ENCODE results near the gene MFF. TPM values are rescaled to one million over a fixed set of nuclear protein-coding genes. Genes with fewer than 3 reads are reported as not detected.

The MFF gene
- total RNA-seq, 3 donors from 2014 or later (not counting 1 experiment from before 2014, with no cell fraction given), result 57.7 to 60.8 (median 59.8) TPM

DNA sequence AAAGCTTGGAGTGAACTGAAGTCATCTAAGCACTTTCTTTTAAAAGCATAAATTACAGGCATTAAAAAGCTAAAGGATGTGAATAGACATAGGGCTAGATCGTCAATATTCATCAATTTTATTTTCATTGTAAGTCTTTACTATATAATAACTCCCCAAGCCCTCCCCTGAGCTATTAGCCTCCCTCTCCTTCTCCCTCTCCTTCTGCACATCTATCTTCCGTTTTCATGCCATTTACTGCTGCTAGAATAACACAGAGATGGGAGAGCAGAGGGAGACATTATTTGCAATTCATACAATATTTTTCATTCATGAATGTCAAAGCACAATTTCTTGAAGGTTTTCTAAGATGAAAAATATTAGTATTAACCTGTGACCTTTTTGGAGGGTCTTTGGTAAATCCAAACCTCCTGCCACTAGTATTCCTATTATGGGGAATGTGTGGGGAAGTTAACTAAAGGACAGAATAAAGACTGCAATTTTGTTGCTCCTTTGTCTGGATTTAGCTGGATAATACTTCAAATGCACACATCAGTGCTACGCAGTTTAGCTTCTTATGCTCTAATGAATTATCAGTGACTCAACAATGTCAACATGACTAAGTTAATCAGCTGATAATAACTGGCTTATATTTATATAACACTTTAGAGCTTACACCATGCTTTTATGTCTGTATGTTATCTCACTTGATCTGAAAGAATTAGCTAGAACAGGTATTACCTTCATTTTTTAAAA, 28.2 kb upstream of the MFF start:
- H3K4me1 Mint-ChIP-seq, result no peaks in the 10 kb centered on the region
- Histone ChIP-seq H3K4me3 (ENCODE audit: low read length) (no peak overlapping the region), H3K4me1 (ENCODE audit: control insufficient read depth, insufficient read depth, low read length) (no peaks in the 10 kb centered on the region), H3K36me3 (ENCODE audit: control insufficient read depth, insufficient read depth, low read length) (no peaks in the 10 kb centered on the region), H3K9me3 (ENCODE audit: control insufficient read depth, insufficient read depth, low read length) (no peaks in the 10 kb centered on the region), H3K27ac (ENCODE audit: low read length) (no peak overlapping the region), H3K27me3 (ENCODE audit: control insufficient read depth, insufficient read depth, low read length) (no peaks in the 10 kb centered on the region)
- ATAC-seq (no peak), DNase-seq (no peak)
- no peaks in the 10 kb centered on the region for H3K9me3 Mint-ChIP-seq
- H3K27me3 Mint-ChIP-seq (ENCODE audit: low read depth in 2 of 2), result no peaks in the 10 kb centered on the region
- no peak overlapping the region for H3K4me3 Mint-ChIP-seq
- 100% methylated on average over 1 of the region's 3 CpGs for WGBS (ENCODE audit: insufficient coverage)
- no peak overlapping the region for H3K27ac Mint-ChIP-seq
- H3K36me3 Mint-ChIP-seq, result no peaks in the 10 kb centered on the region
- TF ChIP-seq, protein P1, sequence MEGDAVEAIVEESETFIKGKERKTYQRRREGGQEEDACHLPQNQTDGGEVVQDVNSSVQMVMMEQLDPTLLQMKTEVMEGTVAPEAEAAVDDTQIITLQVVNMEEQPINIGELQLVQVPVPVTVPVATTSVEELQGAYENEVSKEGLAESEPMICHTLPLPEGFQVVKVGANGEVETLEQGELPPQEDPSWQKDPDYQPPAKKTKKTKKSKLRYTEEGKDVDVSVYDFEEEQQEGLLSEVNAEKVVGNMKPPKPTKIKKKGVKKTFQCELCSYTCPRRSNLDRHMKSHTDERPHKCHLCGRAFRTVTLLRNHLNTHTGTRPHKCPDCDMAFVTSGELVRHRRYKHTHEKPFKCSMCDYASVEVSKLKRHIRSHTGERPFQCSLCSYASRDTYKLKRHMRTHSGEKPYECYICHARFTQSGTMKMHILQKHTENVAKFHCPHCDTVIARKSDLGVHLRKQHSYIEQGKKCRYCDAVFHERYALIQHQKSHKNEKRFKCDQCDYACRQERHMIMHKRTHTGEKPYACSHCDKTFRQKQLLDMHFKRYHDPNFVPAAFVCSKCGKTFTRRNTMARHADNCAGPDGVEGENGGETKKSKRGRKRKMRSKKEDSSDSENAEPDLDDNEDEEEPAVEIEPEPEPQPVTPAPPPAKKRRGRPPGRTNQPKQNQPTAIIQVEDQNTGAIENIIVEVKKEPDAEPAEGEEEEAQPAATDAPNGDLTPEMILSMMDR (IDR thresholded peaks at IDR 0.05), result no peak
- intact Hi-C loops (cut with micrococcal nuclease), result no loop called here

DNA sequence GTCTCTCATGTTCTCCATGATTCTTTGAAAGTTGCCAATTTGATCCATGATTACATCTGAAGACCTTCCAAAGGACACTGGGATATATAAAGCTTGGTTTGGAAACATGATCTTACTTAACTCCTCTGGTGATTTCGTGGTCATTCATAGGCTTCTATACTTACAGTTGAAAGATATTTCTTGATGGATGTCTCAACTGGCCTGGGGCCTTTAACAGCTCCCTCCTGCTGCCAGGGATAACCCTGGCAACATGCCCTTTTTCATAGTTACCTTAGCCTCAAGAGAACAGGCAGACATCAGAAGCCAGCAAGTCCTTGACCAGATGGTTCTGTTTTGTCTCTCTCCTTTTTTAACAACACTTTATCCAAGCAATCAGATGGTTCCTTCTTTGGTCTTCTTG, 23.5 kb upstream of the MFF start:
- Histone ChIP-seq H3K27ac (ENCODE audit: low read length) (no peak overlapping the region), H3K36me3 (ENCODE audit: control insufficient read depth, insufficient read depth, low read length) (no peaks in the 10 kb centered on the region), H3K4me1 (ENCODE audit: control insufficient read depth, insufficient read depth, low read length) (no peaks in the 10 kb centered on the region), H3K4me3 (ENCODE audit: low read length) (no peak overlapping the region), H3K9me3 (ENCODE audit: control insufficient read depth, insufficient read depth, low read length) (no peaks in the 10 kb centered on the region), H3K27me3 (ENCODE audit: control insufficient read depth, insufficient read depth, low read length) (no peaks in the 10 kb centered on the region)
- Mint-ChIP-seq H3K27ac (no peak overlapping the region), H3K27me3 (ENCODE audit: low read depth in 2 of 2) (no peaks in the 10 kb centered on the region), H3K4me3 (no peak overlapping the region), H3K36me3 (no peaks in the 10 kb centered on the region), H3K9me3 (no peaks in the 10 kb centered on the region), H3K4me1 (no peaks in the 10 kb centered on the region)
- ATAC-seq (no peak), DNase-seq (no peak)
- TF ChIP-seq, protein P1 (IDR thresholded peaks at IDR 0.05), result no peak
- intact Hi-C loops (cut with micrococcal nuclease), result no loop called here
- 64% methylated on average over 1 of the region's 1 CpG for WGBS (ENCODE audit: insufficient coverage)

DNA sequence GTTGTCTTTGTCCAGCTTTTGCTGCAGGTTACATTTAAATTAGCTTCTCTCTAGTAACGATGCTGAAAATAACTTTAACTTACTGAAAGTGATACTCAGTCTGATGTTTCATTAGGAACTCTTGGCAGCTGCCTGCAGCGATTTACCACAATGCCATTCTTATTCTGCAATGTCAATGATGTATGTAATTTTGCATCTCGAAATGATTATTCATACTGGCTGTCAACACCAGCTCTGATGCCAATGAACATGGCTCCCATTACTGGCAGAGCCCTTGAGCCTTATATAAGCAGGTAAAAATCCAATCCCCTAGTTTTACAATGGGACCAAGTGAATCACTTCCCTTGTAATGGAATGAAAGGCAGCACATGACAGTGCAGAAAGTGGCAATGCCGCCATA, 16.3 kb upstream of the MFF start:
- Mint-ChIP-seq H3K27me3 (ENCODE audit: low read depth in 2 of 2) (no peaks in the 10 kb centered on the region), H3K27ac (no peak overlapping the region), H3K4me3 (no peak overlapping the region), H3K4me1 (no peaks in the 10 kb centered on the region), H3K36me3 (no peaks in the 10 kb centered on the region), H3K9me3 (no peaks in the 10 kb centered on the region)
- DNase-seq (no peak), ATAC-seq (no peak)
- WGBS (ENCODE audit: insufficient coverage), result 93% methylated on average over 4 of the region's 4 CpGs
- Histone ChIP-seq H3K36me3 (ENCODE audit: control insufficient read depth, insufficient read depth, low read length) (no peaks in the 10 kb centered on the region), H3K9me3 (ENCODE audit: control insufficient read depth, insufficient read depth, low read length) (no peaks in the 10 kb centered on the region), H3K4me1 (ENCODE audit: control insufficient read depth, insufficient read depth, low read length) (no peaks in the 10 kb centered on the region), H3K4me3 (ENCODE audit: low read length) (no peak overlapping the region), H3K27me3 (ENCODE audit: control insufficient read depth, insufficient read depth, low read length) (no peaks in the 10 kb centered on the region), H3K27ac (ENCODE audit: low read length) (no peak overlapping the region)
- TF ChIP-seq, protein P1 (IDR thresholded peaks at IDR 0.05), result no peak
- intact Hi-C loops (cut with micrococcal nuclease), result no loop called here

DNA sequence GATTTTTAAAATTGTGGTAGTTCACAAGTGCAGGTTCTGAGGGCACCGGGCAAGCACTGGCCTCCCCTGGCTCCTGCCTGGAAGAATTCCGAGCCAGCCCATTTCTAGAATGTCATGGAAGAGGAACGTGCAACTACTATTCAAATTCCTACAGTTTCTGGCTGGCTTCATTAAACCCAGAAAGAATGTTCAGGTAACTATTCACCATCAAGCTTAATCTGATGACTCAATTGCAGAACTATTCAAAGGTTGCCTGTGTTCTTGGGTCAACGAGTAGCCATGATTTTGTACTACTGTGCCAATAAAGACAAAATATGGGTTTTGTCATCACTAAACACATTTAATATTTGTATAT, 14.3 kb upstream of the MFF start:
- Histone ChIP-seq H3K27me3 (ENCODE audit: control insufficient read depth, insufficient read depth, low read length) (no peaks in the 10 kb centered on the region), H3K4me3 (ENCODE audit: low read length) (no peak overlapping the region), H3K27ac (ENCODE audit: low read length) (no peak overlapping the region), H3K4me1 (ENCODE audit: control insufficient read depth, insufficient read depth, low read length) (no peaks in the 10 kb centered on the region), H3K9me3 (ENCODE audit: control insufficient read depth, insufficient read depth, low read length) (no peaks in the 10 kb centered on the region), H3K36me3 (ENCODE audit: control insufficient read depth, insufficient read depth, low read length) (no peaks in the 10 kb centered on the region)
- Mint-ChIP-seq H3K4me3 (no peak overlapping the region), H3K36me3 (no peaks in the 10 kb centered on the region), H3K9me3 (no peaks in the 10 kb centered on the region), H3K27me3 (ENCODE audit: low read depth in 2 of 2) (no peaks in the 10 kb centered on the region), H3K4me1 (no peaks in the 10 kb centered on the region), H3K27ac (no peak overlapping the region)
- 100% methylated on average over 3 of the region's 4 CpGs for WGBS (ENCODE audit: insufficient coverage)
- intact Hi-C loops (cut with micrococcal nuclease), result no loop called here
- TF ChIP-seq, protein P1 (IDR thresholded peaks at IDR 0.05), result no peak
- DNase-seq (no peak), ATAC-seq (no peak)
